Hypothalamus (tissue), 51 donors: ENCODE measurements around the gene ZNRF1.
"Not testable (repeated sequence)": the region's sequence is repeated elsewhere in the genome, so short reads cannot be mapped to it uniquely, and the experiment has no call there.

Experiments
- DNase-seq, 51 donors: peaks; one replicate each; lab custom pipeline; 2025; lab: John Stamatoyannopoulos, UW

Gene ZNRF1

GRCh38 chr16:75110637-75111513 lies 112.1 kb downstream of the ZNRF1 start:
- peak in 50 of 51 donors; percentile 42 to 93 (median 82) for DNase-seq

- no peak for DNase-seq
Measured at GRCh38 chr16:75111514-75111940, 112.7 kb downstream of the ZNRF1 start.

- DNase-seq: no peak
Measured at GRCh38 chr16:75111961-75112733, 113.3 kb downstream of the ZNRF1 start.

GRCh38 chr16:75112734-75113491 lies 114.1 kb downstream of the ZNRF1 start:
- no peak for DNase-seq

- no peak for DNase-seq
Measured at GRCh38 chr16:75113541-75114121, 114.8 kb downstream of the ZNRF1 start.

GRCh38 chr16:75114179-75114945 lies 115.5 kb downstream of the ZNRF1 start:
- DNase-seq: peak in 4 of 51 donors; percentile 23 to 40 (median 26)

GRCh38 chr16:75114946-75115825 lies 116.4 kb downstream of the ZNRF1 start:
- no peak for DNase-seq

GRCh38 chr16:75116081-75116910 lies 117.5 kb downstream of the ZNRF1 start, which contains the start of gene LDHD:
Gene LDHD (minus strand): TSS chr16:75116780. CDS start chr16:75116720, 60 bp downstream.
- DNase-seq: peak in 49 of 51 donors; percentile 21 to 96 (median 84)

GRCh38 chr16:75116911-75117245 lies 118.1 kb downstream of the ZNRF1 start:
- no peak for DNase-seq

- DNase-seq: no peak
Measured at GRCh38 chr16:75118943-75119539, 120.2 kb downstream of the ZNRF1 start.

- DNase-seq: no peak
Measured at GRCh38 chr16:75120253-75120652, 121.4 kb downstream of the ZNRF1 start.

GRCh38 chr16:75121949-75122568 lies 123.2 kb downstream of the ZNRF1 start:
- DNase-seq: no peak

GRCh38 chr16:75122609-75123008 lies 123.8 kb downstream of the ZNRF1 start:
- DNase-seq: no peak

GRCh38 chr16:75127713-75128415 lies 129.0 kb downstream of the ZNRF1 start:
- DNase-seq: no peak

- not testable (repeated sequence) for DNase-seq
Measured at GRCh38 chr16:75129421-75130149, 130.8 kb downstream of the ZNRF1 start.
